HG03175 (cell line): ENCODE data around the gene ZNF254.
"Not testable (repeated sequence)": the region's sequence is repeated elsewhere in the genome, so short reads cannot be mapped to it uniquely, and the experiment has no call there.

ENCODE experiments used
- ATAC-seq: cut with Tn5 transposase; IDR thresholded peaks from one replicate; pipeline ENCODE4 v1.9.1; 2021; ENCODE audit warnings: mild to moderate bottlenecking, moderate library complexity; ENCODE audit not compliant: unreplicated experiment

ZNF254 gene

GRCh38 chr19:24086974-24087595 lies at the start of gene ZNF254:
ZNF254 (plus strand) TSS chr19:24087187; CDS start chr19:24087308, 121 bp downstream.
- peak; percentile 99 for ATAC-seq

- no peak for ATAC-seq
Observed at GRCh38 chr19:24040621-24041020, 46.4 kb upstream of the ZNF254 start.

GRCh38 chr19:24041326-24041725 lies 45.7 kb upstream of the ZNF254 start:
- ATAC-seq: not testable (repeated sequence)

GRCh38 chr19:24046550-24046949 lies 40.4 kb upstream of the ZNF254 start:
- ATAC-seq: no peak

GRCh38 chr19:24048261-24048660 lies 38.7 kb upstream of the ZNF254 start:
- no peak for ATAC-seq

- no peak for ATAC-seq
Observed at GRCh38 chr19:24049537-24049936, 37.5 kb upstream of the ZNF254 start.

GRCh38 chr19:24051516-24051915 lies 35.5 kb upstream of the ZNF254 start:
- no peak for ATAC-seq

GRCh38 chr19:24052811-24053210 lies 34.2 kb upstream of the ZNF254 start:
- no peak for ATAC-seq

- ATAC-seq: no peak
Observed at GRCh38 chr19:24053601-24054000, 33.4 kb upstream of the ZNF254 start.

- ATAC-seq: no peak
Observed at GRCh38 chr19:24054044-24054935, 32.7 kb upstream of the ZNF254 start.

GRCh38 chr19:24055548-24055947 lies 31.4 kb upstream of the ZNF254 start:
- ATAC-seq: no peak

- no peak for ATAC-seq
Observed at GRCh38 chr19:24057144-24057543, 29.8 kb upstream of the ZNF254 start.

- no peak for ATAC-seq
Observed at GRCh38 chr19:24059563-24060295, 27.3 kb upstream of the ZNF254 start.

GRCh38 chr19:24060687-24061356 lies 26.2 kb upstream of the ZNF254 start:
- no peak for ATAC-seq

GRCh38 chr19:24062190-24062589 lies 24.8 kb upstream of the ZNF254 start:
- no peak for ATAC-seq

GRCh38 chr19:24063295-24063694 lies 23.7 kb upstream of the ZNF254 start:
- ATAC-seq: no peak

- ATAC-seq: no peak
Observed at GRCh38 chr19:24064175-24064574, 22.8 kb upstream of the ZNF254 start.

- no peak for ATAC-seq
Observed at GRCh38 chr19:24065243-24065642, 21.7 kb upstream of the ZNF254 start.

GRCh38 chr19:24065865-24066604 lies 21.0 kb upstream of the ZNF254 start:
- no peak for ATAC-seq

GRCh38 chr19:24069905-24070657 lies 16.9 kb upstream of the ZNF254 start:
- ATAC-seq: no peak
